K562 (cell line): ENCODE measurements around the gene POF1B. TPM values are rescaled to one million over a fixed set of nuclear protein-coding genes. Genes with fewer than 3 reads are reported as not detected.
A peak's percentile ranks its signal among the peaks of the same experiment; 100 is the strongest.

Experiments
- PKNOX1 ChIP-seq: fragments of 450-650 bp; IDR thresholded peaks from 2 replicates; pipeline ENCODE4 v1.6.1; 2016
- polyA plus RNA-seq, 8 experiments: library from polyadenylated mRNA; depleted of rRNA in 4 of 8; stranded (reverse) in 5 of 8; unstranded in 3 of 8; fragments of >200 nt; fragmentation: Nextera tagmentation in 2 of 8; fragmentation: Illumina TruSeq in 1 of 8; extraction: Ambion mirVana in 2 of 8; extraction: Trizol in 1 of 8; gene quantifications; 2 replicates each; pipeline versions ENCODE4 v1.2.1 to v1.2.3, GENCODE V29; 2011 to 2014; ENCODE audit warnings: inconsistent platforms in 1 of 8, missing spikeins in 1 of 8
- total RNA-seq, 7 experiments: library from RNA; depleted of rRNA in 6 of 7; stranded (reverse); fragments of >200 nt in 6 of 7; fragmentation: Illumina TruSeq in 2 of 7; extraction: Trizol in 2 of 7; gene quantifications; 2 replicates each; pipeline versions ENCODE4 v1.2.1 to v1.2.3, GENCODE V29; 2011 to 2021; ENCODE audit warnings: low replicate concordance in 1 of 7

The POF1B gene
- total and polyA plus RNA-seq, 9 of the 15 experiments (the other 6 are each of a cell fraction or from before 2014, with no cell fraction given), result 0.03 to 0.57 (median 0.07) TPM; not detected in 1

- peak; percentile 34 for TF ChIP-seq PKNOX1
Measured at GRCh38 chrX:85243155-85243554, 136.3 kb downstream of the POF1B start (continued).

Other genes starting within 250 kb of the POF1B start
- not detected in 2 replicates for gene SATL1, start 135.9 kb downstream of the POF1B start, total RNA-seq (2014; rRNA removed)
- 0.06 and 0.07 TPM in 2 replicates for gene SATL1, start 135.9 kb downstream of the POF1B start, total RNA-seq (2014; rRNA removed; fragmentation: Illumina TruSeq; extraction: Trizol)
- gene SATL1, start 135.9 kb downstream of the POF1B start, total RNA-seq (2015; rRNA removed; fragmentation: Illumina TruSeq; extraction: Trizol), result not detected in 2 replicates
- gene SATL1, start 135.9 kb downstream of the POF1B start, total RNA-seq (2021), result 0.07 TPM in 1 of 2 replicates, not detected in the other
- 0.03 TPM in 1 of 2 replicates, not detected in the other for gene SATL1, start 135.9 kb downstream of the POF1B start, polyA plus RNA-seq (2011; rRNA removed)
- gene SATL1, start 135.9 kb downstream of the POF1B start, polyA plus RNA-seq (2014; fragmentation: Illumina TruSeq; extraction: Trizol), result 0.03 and 0.04 TPM in 2 replicates
- gene SATL1, start 135.9 kb downstream of the POF1B start, polyA plus RNA-seq (2014; fragmentation: Nextera tagmentation; extraction: Ambion mirVana), result under 1 TPM in 1 of 2 experiments, not detected in 1; 0.06 TPM
- gene SATL1, start 135.9 kb downstream of the POF1B start, polyA plus RNA-seq (2014; rRNA removed), result 0.03 and 0.05 TPM in 2 replicates
- 2.6 and 2.9 TPM in 2 replicates for gene ZNF711, start 135.7 kb downstream of the POF1B start, total RNA-seq (2014; rRNA removed)
- gene ZNF711, start 135.7 kb downstream of the POF1B start, total RNA-seq (2014; rRNA removed; fragmentation: Illumina TruSeq; extraction: Trizol), result 6.7 and 7.7 TPM in 2 replicates
- 4.9 and 5.2 TPM in 2 replicates for gene ZNF711, start 135.7 kb downstream of the POF1B start, total RNA-seq (2015; rRNA removed; fragmentation: Illumina TruSeq; extraction: Trizol)
- gene ZNF711, start 135.7 kb downstream of the POF1B start, total RNA-seq (2021), result 4.0 and 4.2 TPM in 2 replicates
- gene ZNF711, start 135.7 kb downstream of the POF1B start, polyA plus RNA-seq (2011; rRNA removed), result 0.35 and 5.2 TPM in 2 replicates
- gene ZNF711, start 135.7 kb downstream of the POF1B start, polyA plus RNA-seq (2014; fragmentation: Illumina TruSeq; extraction: Trizol), result 5.4 and 6.4 TPM in 2 replicates
- 1 to 10 TPM; 1.9 to 3.0 TPM for gene ZNF711, start 135.7 kb downstream of the POF1B start, polyA plus RNA-seq (2014; fragmentation: Nextera tagmentation; extraction: Ambion mirVana)
- 6.6 and 6.9 TPM in 2 replicates for gene ZNF711, start 135.7 kb downstream of the POF1B start, polyA plus RNA-seq (2014; rRNA removed)